Lung (tissue), 12 donors: ENCODE data around the gene ATRNL1. TPM values are rescaled to one million over a fixed set of nuclear protein-coding genes. Genes with fewer than 3 reads are reported as not detected.

Source experiments
- ATAC-seq: fragments of 200-7000 bp; cut with Tn5 transposase; one replicate; pipeline ENCODE4 v1.9.1; 2020; ENCODE audit warnings: moderate number of reproducible peaks; ENCODE audit not compliant: insufficient read depth, low FRiP score
- DNase-seq, 3 donors: peaks; one replicate each; pipeline ENCODE4 v3.0.0-alpha.2; 2013 to 2017
- H3K27ac ChIP-seq, 2 donors: one replicate each; pipeline ENCODE4 v1.5.1; 2013; ENCODE audit warnings: mild to moderate bottlenecking in 2 of 2, moderate library complexity in 2 of 2, control low read depth in 1 of 2, inconsistent platforms in 1 of 2, low read depth in 1 of 2, low read length in 1 of 2
- H3K27me3 ChIP-seq, 3 donors: one replicate each; pipeline ENCODE4 v1.5.1; 2013; ENCODE audit warnings: low read length in 2 of 3; ENCODE audit not compliant: control insufficient read depth in 3 of 3, insufficient read depth in 3 of 3
- H3K36me3 ChIP-seq, 4 donors: one replicate each; pipeline ENCODE4 v1.5.1; 2013; ENCODE audit warnings: low read length in 4 of 4, mild to moderate bottlenecking in 1 of 4, moderate library complexity in 1 of 4; ENCODE audit not compliant: control insufficient read depth in 4 of 4, insufficient read depth in 4 of 4
- H3K4me1 ChIP-seq, 5 donors: one replicate each; pipeline ENCODE4 v1.5.1; 2013; ENCODE audit warnings: low read length in 5 of 5, mild to moderate bottlenecking in 2 of 5, moderate library complexity in 1 of 5; ENCODE audit not compliant: control insufficient read depth in 5 of 5, insufficient read depth in 5 of 5
- H3K4me3 ChIP-seq: one replicate; pipeline ENCODE4 v1.5.1; 2013; ENCODE audit warnings: mild to moderate bottlenecking, control low read depth, moderate library complexity
- H3K9ac ChIP-seq, 2 donors: one replicate each; pipeline ENCODE4 v1.5.1; 2013; ENCODE audit warnings: low read length in 2 of 2, control low read depth in 1 of 2; ENCODE audit not compliant: insufficient read depth in 1 of 2
- H3K9me3 ChIP-seq, 4 donors: one replicate each; pipeline ENCODE4 v1.5.1; 2013; ENCODE audit warnings: low read length in 3 of 4, mild to moderate bottlenecking in 1 of 4, moderate library complexity in 1 of 4; ENCODE audit not compliant: control insufficient read depth in 4 of 4, insufficient read depth in 3 of 4
- WGBS, 2 donors: extraction: QIAGEN DNeasy Blood & Tissue Kit; methylation state at CpG; one replicate each; pipeline ENCODE4 v1.1.7; 2013; 5-methylcytosine and 5-hydroxymethylcytosine counted together
- polyA plus RNA-seq, 2 donors: library from polyadenylated mRNA; stranded (reverse); fragments of 200-250 nt; gene quantifications; one replicate each; pipeline ENCODE4 v1.2.1, GENCODE V29; 2013
- total RNA-seq, 2 donors: library from RNA; depleted of rRNA in 1 of 2; stranded (reverse); fragments of >200 nt in 1 of 2; gene quantifications; one replicate each; pipeline ENCODE4 v1.2.1, GENCODE V29; 2014 to 2021
- TF ChIP-seq, protein P1 (sequence below): IDR thresholded peaks from 2 replicates; pipeline ENCODE4 v1.5.1; 2012; ENCODE audit warnings: mild to moderate bottlenecking; ENCODE audit errors: control extremely low read depth, extremely low read depth
- donor health status: control.
- donor health status: control.
- donor health status: Bipolar disorder and iron deficiency.
- donor health status: healthy.
- donor health status: DM: yes; HTN: yes; CAD: no.

ATRNL1 gene
- total and polyA plus RNA-seq, 4 donors: 0.05 to 11.1 (median 0.24) TPM

GRCh38 chr10:115720121-115720520, 627.0 kb downstream of the ATRNL1 start:
- 88 to 97% methylated on average over 2 of the region's 2 CpGs for WGBS, 2 donors
- Histone ChIP-seq H3K9me3 (no peaks in the 10 kb centered on the region), H3K4me3 (no peak overlapping the region), H3K27ac (no peak overlapping the region), H3K9ac (no peak overlapping the region), H3K4me1 (no peaks in the 10 kb centered on the region), H3K27me3 (no peaks in the 10 kb centered on the region), H3K36me3 (no peaks in the 10 kb centered on the region)
- no peak for ATAC-seq
- TF ChIP-seq, protein P1, sequence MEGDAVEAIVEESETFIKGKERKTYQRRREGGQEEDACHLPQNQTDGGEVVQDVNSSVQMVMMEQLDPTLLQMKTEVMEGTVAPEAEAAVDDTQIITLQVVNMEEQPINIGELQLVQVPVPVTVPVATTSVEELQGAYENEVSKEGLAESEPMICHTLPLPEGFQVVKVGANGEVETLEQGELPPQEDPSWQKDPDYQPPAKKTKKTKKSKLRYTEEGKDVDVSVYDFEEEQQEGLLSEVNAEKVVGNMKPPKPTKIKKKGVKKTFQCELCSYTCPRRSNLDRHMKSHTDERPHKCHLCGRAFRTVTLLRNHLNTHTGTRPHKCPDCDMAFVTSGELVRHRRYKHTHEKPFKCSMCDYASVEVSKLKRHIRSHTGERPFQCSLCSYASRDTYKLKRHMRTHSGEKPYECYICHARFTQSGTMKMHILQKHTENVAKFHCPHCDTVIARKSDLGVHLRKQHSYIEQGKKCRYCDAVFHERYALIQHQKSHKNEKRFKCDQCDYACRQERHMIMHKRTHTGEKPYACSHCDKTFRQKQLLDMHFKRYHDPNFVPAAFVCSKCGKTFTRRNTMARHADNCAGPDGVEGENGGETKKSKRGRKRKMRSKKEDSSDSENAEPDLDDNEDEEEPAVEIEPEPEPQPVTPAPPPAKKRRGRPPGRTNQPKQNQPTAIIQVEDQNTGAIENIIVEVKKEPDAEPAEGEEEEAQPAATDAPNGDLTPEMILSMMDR: no peak
- no peak for DNase-seq

GRCh38 chr10:115727129-115727528, 634.0 kb downstream of the ATRNL1 start:
- Histone ChIP-seq H3K9ac (no peak overlapping the region), H3K27ac (no peak overlapping the region), H3K27me3 (no peaks in the 10 kb centered on the region), H3K4me3 (no peak overlapping the region), H3K4me1 (no peaks in the 10 kb centered on the region), H3K36me3 (no peaks in the 10 kb centered on the region), H3K9me3 (peaks cover 0 to 2% (median 0%) of the 10 kb centered on the region in 4 donors)
- no peak for ATAC-seq
- no peak for DNase-seq
- 71 to 93% methylated on average over 5 of the region's 5 CpGs for WGBS, 2 donors
- TF ChIP-seq, protein P1: no peak

GRCh38 chr10:115744089-115744488, 650.9 kb downstream of the ATRNL1 start:
- Histone ChIP-seq H3K9ac (no peak overlapping the region), H3K27me3 (no peaks in the 10 kb centered on the region), H3K4me1 (no peaks in the 10 kb centered on the region), H3K27ac (no peak overlapping the region), H3K9me3 (peaks cover 0 to 3% (median 0%) of the 10 kb centered on the region in 4 donors), H3K36me3 (no peaks in the 10 kb centered on the region), H3K4me3 (no peak overlapping the region)
- WGBS, 2 donors: 88 to 90% methylated on average over 1 of the region's 1 CpG
- DNase-seq: no peak
- no peak for ATAC-seq
- TF ChIP-seq, protein P1: no peak

DNA sequence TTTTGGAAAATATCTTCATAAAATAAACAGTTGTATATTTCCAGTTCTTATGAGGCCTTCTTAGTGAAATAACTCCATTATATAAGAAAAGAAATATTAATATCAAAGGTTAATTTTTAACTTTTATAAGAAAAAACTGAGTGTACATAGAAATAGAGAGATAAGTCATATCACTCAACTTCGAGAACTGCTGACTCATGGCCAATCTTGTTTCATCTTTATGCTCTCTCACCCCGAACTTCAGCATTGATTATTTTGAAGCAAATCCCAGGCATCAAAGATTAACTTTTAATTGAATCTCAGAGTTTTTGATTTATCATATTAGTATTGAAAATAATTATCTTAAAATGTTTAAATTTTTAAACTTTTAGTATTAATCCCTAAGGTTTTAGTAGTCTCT, 652.8 kb downstream of the ATRNL1 start:
- Histone ChIP-seq H3K27me3 (no peaks in the 10 kb centered on the region), H3K36me3 (no peaks in the 10 kb centered on the region), H3K4me1 (no peaks in the 10 kb centered on the region), H3K9ac (no peak overlapping the region), H3K27ac (no peak overlapping the region), H3K4me3 (no peak overlapping the region), H3K9me3 (peaks cover 0 to 3% (median 0%) of the 10 kb centered on the region in 4 donors)
- WGBS, 2 donors: 77 to 80% methylated on average over 2 of the region's 2 CpGs
- DNase-seq (no peak), ATAC-seq (no peak)
- TF ChIP-seq, protein P1: no peak
